ENCODE results near the gene ARSA.

GRCh38 chr22:50671641-50672040 lies 43.7 kb upstream of the ARSA start:
- no peak for TF ChIP-seq CTCF (IDR thresholded peaks at IDR 0.05)
- TF ChIP-seq POLR2A (IDR thresholded peaks at IDR 0.05): no peak
